GM12891 (cell line): ENCODE measurements around the gene GMDS.

Experiments
- PAX5 ChIP-seq: IDR thresholded peaks from 2 replicates; pipeline ENCODE4 v1.6.1; 2011; ENCODE audit warnings: low read length, moderate library complexity, mild to moderate bottlenecking; ENCODE audit not compliant: insufficient read depth, severe bottlenecking
- POLR2A ChIP-seq: IDR thresholded peaks from 2 replicates; pipeline ENCODE4 v1.6.1; 2011; ENCODE audit warnings: low read depth, low read length, control low read depth
- POLR2AphosphoS5 ChIP-seq: IDR thresholded peaks from 2 replicates; pipeline ENCODE4 v1.6.1; 2011; ENCODE audit warnings: low read depth, low read length, control low read depth
- SPI1 ChIP-seq: IDR thresholded peaks from 2 replicates; pipeline ENCODE4 v1.6.1; 2011; ENCODE audit warnings: low read depth, low read length, control low read depth
- TAF1 ChIP-seq: IDR thresholded peaks from 2 replicates; pipeline ENCODE4 v1.6.1; 2011; ENCODE audit warnings: low read depth, low read length, control low read depth

DNA sequence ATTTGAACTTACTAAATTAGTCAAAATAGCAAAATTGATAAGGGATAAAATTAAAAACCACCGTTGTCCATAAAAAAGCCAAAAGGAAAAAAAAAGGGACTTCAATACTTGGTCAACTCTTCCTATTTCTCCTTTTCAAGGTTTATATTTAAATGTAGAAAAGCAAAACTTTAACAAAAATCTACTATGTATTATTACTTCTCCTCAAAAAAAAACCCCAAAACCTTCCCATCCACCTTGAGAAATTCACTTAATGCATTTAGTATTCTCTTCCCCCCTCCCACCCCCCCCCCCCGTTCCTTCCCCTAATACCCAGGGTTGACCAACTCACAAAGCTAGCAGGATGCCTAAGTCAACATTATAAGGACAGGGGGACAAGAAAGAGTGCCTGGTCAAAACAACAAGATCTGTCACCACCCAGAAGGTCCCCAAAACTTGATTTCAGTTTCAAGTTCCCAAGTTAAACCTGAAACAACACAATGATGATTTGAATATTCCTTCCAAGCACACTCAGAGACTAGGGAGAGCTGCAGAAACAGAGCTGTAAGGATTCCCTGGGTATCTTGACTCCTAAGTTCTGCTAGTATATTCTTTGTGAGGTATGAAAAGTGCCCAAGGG is 14.6 kb downstream of the GMDS start:
- TF ChIP-seq POLR2AphosphoS5 (no peak), POLR2A (no peak), SPI1 (no peak), TAF1 (no peak), PAX5 (no peak)
